K562 (cell line): ENCODE measurements around the gene DNAI1. TPM values are rescaled to one million over a fixed set of nuclear protein-coding genes. Genes with fewer than 3 reads are reported as not detected.

Experiments used
- ATAC-seq: fragments of 200-7000 bp; cut with Tn5 transposase; 3 replicates; pipeline ENCODE4 v1.9.1; 2020; ENCODE audit warnings: moderate library complexity
- BruUV-seq: library from RNA; stranded (reverse); fragments of 400-500 nt; replicated peaks from 2 replicates; lab custom pipeline; 2021; lab: Mats Ljungman, UMichigan
- CTCF ChIA-PET: fragments of 300-600 bp; formaldehyde crosslinking; extraction: SDS; loops from one replicate; lab custom pipeline; 2021; ENCODE audit warnings: low intra/inter-chr PET ratio; lab: Yijun Ruan, JAX
- POLR2A ChIA-PET: fragments of 300-600, 350-650 bp; sonication (Branson Sonifier 250); formaldehyde crosslinking; extraction: SDS; loops from one replicate; lab custom pipeline; 2021; ENCODE audit warnings: antibody characterized with exemption, inconsistent platforms; lab: Yijun Ruan, JAX
- DNase-seq, 4 experiments: peaks; one replicate each; pipeline versions ENCODE4 v3.0.0 to v3.0.0-alpha.2; 2011 to 2018; ENCODE audit warnings: low spot score in 3 of 4, mixed read lengths in 3 of 4; ENCODE audit errors: extremely low read depth in 1 of 4
- FAIRE-seq: peaks from 2 replicates; lab custom pipeline; 2011; peaks lifted over from hg19 to GRCh38; lab: Jason Lieb, UNC
- H2AFZ ChIP-seq: 2 replicates; pipeline ENCODE4 v1.6.0; 2011; ENCODE audit warnings: low read depth, low read length, control low read depth, inconsistent platforms
- H3K27ac ChIP-seq: fragments of 200-600 bp; 3 replicates; pipeline ENCODE4 v1.8.0; 2011; ENCODE audit warnings: low read depth, mild to moderate bottlenecking, control low read depth, inconsistent platforms, low read length, moderate library complexity, mixed read lengths; ENCODE audit errors: extremely low read depth
- H3K27me3 ChIP-seq, 2 experiments: fragments of 300-600 bp in 1 of 2; 2 replicates in 1 of 2; 3 replicates in 1 of 2; pipeline versions ENCODE4 v1.6.0 to v1.8.0; 2011; ENCODE audit warnings: inconsistent platforms in 2 of 2, low read length in 2 of 2, mild to moderate bottlenecking in 1 of 2, mixed read lengths in 1 of 2, moderate library complexity in 1 of 2; ENCODE audit not compliant: control insufficient read depth in 2 of 2, insufficient read depth in 2 of 2
- H3K36me3 ChIP-seq: fragments of 300-600 bp; 3 replicates; pipeline ENCODE4 v1.8.0; 2011; ENCODE audit warnings: mild to moderate bottlenecking, low read length, inconsistent platforms; ENCODE audit not compliant: control insufficient read depth, insufficient read depth
- H3K4me1 ChIP-seq, 2 experiments: fragments of 200-600 bp in 1 of 2; replicated peaks in 1 of 2; 2 replicates in 1 of 2; 3 replicates in 1 of 2; pipeline versions ENCODE4 v1.5.1 to v1.8.0; 2011; ENCODE audit warnings: inconsistent platforms in 2 of 2, low read length in 2 of 2, mild to moderate bottlenecking in 1 of 2, mixed read lengths in 1 of 2, moderate library complexity in 1 of 2; ENCODE audit not compliant: control insufficient read depth in 2 of 2, insufficient read depth in 2 of 2
- H3K4me2 ChIP-seq: 2 replicates; pipeline ENCODE4 v1.6.1; 2011; ENCODE audit warnings: low read length, control low read depth, inconsistent platforms, mixed read lengths; ENCODE audit not compliant: insufficient read depth
- H3K4me3 ChIP-seq: fragments of 200-600 bp; sonication (generic), shearing (Covaris generic); 2 replicates; pipeline ENCODE4 v1.5.1; 2016; ENCODE audit warnings: control low read depth, inconsistent platforms
- H3K79me2 ChIP-seq: fragments of 200-600 bp; 3 replicates; pipeline ENCODE4 v1.8.0; 2011; ENCODE audit warnings: low read length, inconsistent platforms; ENCODE audit not compliant: control insufficient read depth, insufficient read depth
- H3K9ac ChIP-seq, 2 experiments: 2 replicates each; pipeline versions ENCODE4 v1.6.0 to v1.6.1; 2011; ENCODE audit warnings: low read depth in 2 of 2, low read length in 2 of 2, control low read depth in 1 of 2, inconsistent platforms in 1 of 2, mild to moderate bottlenecking in 1 of 2, mixed read lengths in 1 of 2; ENCODE audit not compliant: insufficient read depth in 1 of 2
- H3K9me1 ChIP-seq: one replicate; pipeline ENCODE4 v1.6.0; 2011; ENCODE audit warnings: inconsistent platforms, mild to moderate bottlenecking, low read length, moderate library complexity; ENCODE audit not compliant: control insufficient read depth, insufficient read depth
- H3K9me3 ChIP-seq: replicated peaks from 2 replicates; pipeline ENCODE4 v1.5.1; 2011; ENCODE audit warnings: low read depth, low read length, inconsistent platforms; ENCODE audit not compliant: control insufficient read depth, insufficient read depth
- H4K20me1 ChIP-seq: replicated peaks from 2 replicates; pipeline ENCODE4 v1.6.1; 2011; ENCODE audit warnings: low read length, inconsistent platforms, mixed read lengths; ENCODE audit not compliant: control insufficient read depth, insufficient read depth
- ARID2 ChIP-seq: fragments of 450-650 bp; IDR thresholded peaks from 2 replicates; pipeline ENCODE4 v1.6.1; 2017; ENCODE audit warnings: antibody characterized with exemption, mild to moderate bottlenecking
- CBFA2T3 ChIP-seq: fragments of 450-650 bp; IDR thresholded peaks from 2 replicates; pipeline ENCODE4 v1.6.1; 2017
- DPF2 ChIP-seq: fragments of 450-650 bp; IDR thresholded peaks from 2 replicates; pipeline ENCODE4 v1.6.1; 2016
- GATAD2B ChIP-seq: fragments of 450-650 bp; IDR thresholded peaks from 2 replicates; pipeline ENCODE4 v1.6.1; 2017; ENCODE audit warnings: mild to moderate bottlenecking, borderline replicate concordance
- HDGF ChIP-seq: fragments of 450-650 bp; IDR thresholded peaks from 2 replicates; pipeline ENCODE4 v1.6.1; 2016
- PATZ1 ChIP-seq: fragments of 250-450 bp; sonication (Bioruptor Pico); IDR thresholded peaks from 2 replicates; pipeline ENCODE4 v1.5.0; 2020; ENCODE audit warnings: mild to moderate bottlenecking, borderline replicate concordance
- REST ChIP-seq, 2 experiments: fragments of 450-650 bp; formaldehyde crosslinking in 1 of 2; IDR thresholded peaks; 2 replicates each; pipeline versions ENCODE4 v1.4.0 to v1.6.1; 2014 to 2020; ENCODE audit warnings: mild to moderate bottlenecking in 2 of 2, borderline replicate concordance in 1 of 2, low read depth in 1 of 2
- SMAD2 ChIP-seq: fragments of 150-350 bp; IDR thresholded peaks from 2 replicates; pipeline ENCODE4 v1.6.1; 2014; ENCODE audit warnings: low read depth, mild to moderate bottlenecking, low read length
- SMARCA4 ChIP-seq: fragments of 450-650 bp; IDR thresholded peaks from 2 replicates; pipeline ENCODE4 v1.6.1; 2016
- TCF3 ChIP-seq: sonication (generic); formaldehyde crosslinking; IDR thresholded peaks from 2 replicates; pipeline ENCODE4 v1.4.0; 2020; ENCODE audit warnings: mild to moderate bottlenecking, missing genetic modification reagents
- TEAD4 ChIP-seq, 2 experiments: sonication (generic) in 1 of 2; formaldehyde crosslinking in 1 of 2; IDR thresholded peaks; 2 replicates each; pipeline versions ENCODE4 v1.6.1 to v1.8.0; 2012 to 2022; ENCODE audit warnings: borderline replicate concordance in 1 of 2, inconsistent platforms in 1 of 2, low read length in 1 of 2, mild to moderate bottlenecking in 1 of 2, missing genetic modification reagents in 1 of 2
- ZNF174 ChIP-seq: fragments of 250-450 bp; sonication (Bioruptor Pico); IDR thresholded peaks from 2 replicates; pipeline ENCODE4 v1.4.0; 2020; ENCODE audit warnings: mild to moderate bottlenecking
- WGBS: fragments of 100-300 bp; shearing (Covaris generic); methylation state at CpG from one replicate; pipeline ENCODE4 v1.1.6; 2016; ENCODE audit warnings: low coverage, mixed read lengths; ENCODE audit not compliant: insufficient coverage; ENCODE audit errors: missing lambda C conversion rate; 5-methylcytosine and 5-hydroxymethylcytosine counted together
- in situ Hi-C: fragments of 300-500 bp; cut with MboI; formaldehyde crosslinking; loops from 4 replicates; pipeline ENCODE4 v1.15.0; 2018; ENCODE audit warnings: inconsistent platforms, mixed read lengths
- intact Hi-C: fragments of 100-400 bp; cut with micrococcal nuclease; formaldehyde crosslinking; loops from 2 replicates; pipeline ENCODE4 v1.14.2; 2022
- polyA plus RNA-seq, 8 experiments: library from polyadenylated mRNA; depleted of rRNA in 4 of 8; stranded (reverse) in 5 of 8; unstranded in 3 of 8; fragments of >200 nt; fragmentation: Nextera tagmentation in 2 of 8; fragmentation: Illumina TruSeq in 1 of 8; extraction: Ambion mirVana in 2 of 8; extraction: Trizol in 1 of 8; gene quantifications; 2 replicates each; pipeline versions ENCODE4 v1.2.1 to v1.2.3, GENCODE V29; 2011 to 2014; ENCODE audit warnings: inconsistent platforms in 1 of 8, missing spikeins in 1 of 8
- total RNA-seq, 7 experiments: library from RNA; depleted of rRNA in 6 of 7; stranded (reverse); fragments of >200 nt in 6 of 7; fragmentation: Illumina TruSeq in 2 of 7; extraction: Trizol in 2 of 7; gene quantifications; 2 replicates each; pipeline versions ENCODE4 v1.2.1 to v1.2.3, GENCODE V29; 2011 to 2021; ENCODE audit warnings: low replicate concordance in 1 of 7

The DNAI1 gene
- total and polyA plus RNA-seq, 9 of the 15 experiments (the other 6 are each of a cell fraction or from before 2014, with no cell fraction given), result 0.01 to 0.17 (median 0.04) TPM; not detected in 6

GRCh38 chr9:34426347-34427074, 32.1 kb upstream of the DNAI1 start:
- Histone ChIP-seq H3K27ac (no peak overlapping the region), H3K4me1 (peaks cover 0 to 2% of the 10 kb centered on the region in 2 experiments; a peak in 3 of 5 replicates), H3K9me3 (no peaks in the 10 kb centered on the region), H3K79me2 (no peaks in the 10 kb centered on the region), H3K36me3 (no peaks in the 10 kb centered on the region), H3K27me3 (no peaks in the 10 kb centered on the region), H3K9ac (no peak overlapping the region), H2AFZ (no peak overlapping the region), H3K4me3 (no peak overlapping the region), H4K20me1 (peaks cover 4% of the 10 kb centered on the region; the same call in 1 of the 2 replicates), H3K4me2 (no peak overlapping the region), H3K9me1 (no peaks in the 10 kb centered on the region)
- intact Hi-C loops, result no loop called here
- ChIA-PET CTCF (no interaction called here), POLR2A (interaction anchor here (0.6 kb wide), 1 partner anchor 75 kb away, joined by 4 read pairs; no protein-coding TSS in a partner anchor)
- 4% methylated on average over 5 of the region's 5 CpGs for WGBS
- ATAC-seq (peak; percentile 76), FAIRE-seq (no peak), DNase-seq (peak; percentile 9 to 37 (median 17))
- in situ Hi-C loops, result loop anchor here (10.0 kb wide), 1 partner anchor 68 kb away; no protein-coding TSS in a partner anchor
- BruUV-seq, result no TSS peak
- TF ChIP-seq ARID2 (no peak), SMAD2 (no peak), TCF3 (peak; percentile 29; the same call in 1 of the 2 replicates), CBFA2T3 (peak; percentile 32), HDGF (no peak), GATAD2B (no peak), DPF2 (0 out of 2 replicates have a peak, but pooled peaks have one; percentile 29), ZNF174 (CRISPR knock-in tag) (no peak), SMARCA4 (peak; percentile 29; the same call in 1 of the 2 replicates), TEAD4 (IDR thresholded peaks at IDR 0.05; ENCODE audit: low read length) (peak; percentile 62; the same call in 1 of the 2 replicates), TEAD4 (CRISPR knock-in tag; IDR thresholded peaks at IDR 0.05; ENCODE audit: borderline replicate concordance) (no peak), REST (IDR thresholded peaks at IDR 0.05; ENCODE audit: borderline replicate concordance) (peak; percentile 47; the same call in 1 of the 2 replicates), REST (CRISPR knock-in tag; IDR thresholded peaks at IDR 0.05; ENCODE audit: low read depth) (no peak), PATZ1 (CRISPR knock-in tag) (no peak)
